NB4 (cell line): ENCODE data around the gene IFT122.

Experiments used
- POLR2A ChIP-seq: IDR thresholded peaks from 2 replicates; pipeline ENCODE4 v1.6.1; 2011; ENCODE audit warnings: mild to moderate bottlenecking; ENCODE audit not compliant: insufficient read length; ENCODE audit errors: extremely low read depth
- TF ChIP-seq, protein P1 (sequence below): IDR thresholded peaks from one replicate; pipeline ENCODE4 v1.5.1; 2012; ENCODE audit warnings: low read depth, low read length

DNA sequence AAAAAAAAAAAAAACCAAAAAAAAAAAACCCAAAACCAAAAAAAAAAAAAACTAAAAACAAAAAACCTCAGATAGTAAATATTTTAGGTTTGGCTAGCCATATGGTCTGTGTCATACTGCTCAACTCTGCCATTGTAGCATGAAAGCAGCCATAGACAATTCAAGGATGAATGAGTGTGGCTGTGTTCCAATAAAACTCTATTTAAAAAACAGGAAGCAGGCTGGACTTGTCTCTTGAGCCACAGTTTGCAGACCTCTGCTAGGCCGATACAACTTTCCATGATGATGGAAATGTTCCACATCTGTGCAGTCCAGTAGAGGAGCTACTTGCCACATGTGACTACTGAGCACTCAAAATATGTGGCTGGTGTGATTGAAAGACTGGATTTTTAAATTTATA is 22.7 kb upstream of the IFT122 start:
- TF ChIP-seq, protein P1, sequence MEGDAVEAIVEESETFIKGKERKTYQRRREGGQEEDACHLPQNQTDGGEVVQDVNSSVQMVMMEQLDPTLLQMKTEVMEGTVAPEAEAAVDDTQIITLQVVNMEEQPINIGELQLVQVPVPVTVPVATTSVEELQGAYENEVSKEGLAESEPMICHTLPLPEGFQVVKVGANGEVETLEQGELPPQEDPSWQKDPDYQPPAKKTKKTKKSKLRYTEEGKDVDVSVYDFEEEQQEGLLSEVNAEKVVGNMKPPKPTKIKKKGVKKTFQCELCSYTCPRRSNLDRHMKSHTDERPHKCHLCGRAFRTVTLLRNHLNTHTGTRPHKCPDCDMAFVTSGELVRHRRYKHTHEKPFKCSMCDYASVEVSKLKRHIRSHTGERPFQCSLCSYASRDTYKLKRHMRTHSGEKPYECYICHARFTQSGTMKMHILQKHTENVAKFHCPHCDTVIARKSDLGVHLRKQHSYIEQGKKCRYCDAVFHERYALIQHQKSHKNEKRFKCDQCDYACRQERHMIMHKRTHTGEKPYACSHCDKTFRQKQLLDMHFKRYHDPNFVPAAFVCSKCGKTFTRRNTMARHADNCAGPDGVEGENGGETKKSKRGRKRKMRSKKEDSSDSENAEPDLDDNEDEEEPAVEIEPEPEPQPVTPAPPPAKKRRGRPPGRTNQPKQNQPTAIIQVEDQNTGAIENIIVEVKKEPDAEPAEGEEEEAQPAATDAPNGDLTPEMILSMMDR, result no peak
- no peak for TF ChIP-seq POLR2A
